Esophagus muscularis mucosa (tissue), 4 donors: ENCODE data around the gene RNPS1.

Experiments used
- CTCF ChIP-seq, 3 experiments: fragments of 200-600 bp in 2 of 3; fragments of 450-650 bp in 1 of 3; sonication (generic) in 2 of 3; IDR thresholded peaks; one replicate each; pipeline ENCODE4 v1.5.1; 2017 to 2019; ENCODE audit warnings: antibody characterized with exemption in 3 of 3, mild to moderate bottlenecking in 2 of 3, moderate library complexity in 1 of 3
- EP300 ChIP-seq: sonication (generic); formaldehyde crosslinking; IDR thresholded peaks from one replicate; pipeline ENCODE4 v1.6.1; 2017; ENCODE audit warnings: antibody characterized with exemption
- POLR2A ChIP-seq: fragments of 450-650 bp; IDR thresholded peaks from one replicate; pipeline ENCODE4 v1.6.1; 2017; ENCODE audit warnings: antibody characterized with exemption, moderate library complexity, mild to moderate bottlenecking, low read depth

- TF ChIP-seq CTCF (IDR thresholded peaks at IDR 0.05): no peak
- TF ChIP-seq POLR2A: no peak
- no peak for TF ChIP-seq EP300
Observed at GRCh38 chr16:2209258-2210008, 58.5 kb downstream of the RNPS1 start.
